Fibroblast of lung (primary cell): ENCODE results near the gene SLC23A2. TPM values are rescaled to one million over a fixed set of nuclear protein-coding genes. Genes with fewer than 3 reads are reported as not detected.

Experiments used
- DNase-seq, 2 donors: peaks; one replicate each; pipeline versions ENCODE4 v3.0.0 to v3.0.0-alpha.2; 2010; ENCODE audit warnings: low read depth in 2 of 2
- H2AFZ ChIP-seq: 2 replicates; pipeline ENCODE4 v1.5.1; 2012; ENCODE audit warnings: low read length, control low read depth, inconsistent platforms
- H3K27ac ChIP-seq: 2 replicates; pipeline ENCODE4 v1.5.1; 2011; ENCODE audit warnings: low read length, control low read depth; ENCODE audit not compliant: insufficient read depth
- H3K27me3 ChIP-seq: 2 replicates; pipeline ENCODE4 v1.5.1; 2011; ENCODE audit warnings: mild to moderate bottlenecking, low read length; ENCODE audit not compliant: control insufficient read depth, insufficient read depth
- H3K36me3 ChIP-seq: 2 replicates; pipeline ENCODE4 v1.5.1; 2011; ENCODE audit warnings: low read length; ENCODE audit not compliant: control insufficient read depth, insufficient read depth
- H3K4me1 ChIP-seq: 2 replicates; pipeline ENCODE4 v1.5.1; 2011; ENCODE audit warnings: low read length; ENCODE audit not compliant: control insufficient read depth, insufficient read depth; ENCODE audit errors: extremely low read depth
- H3K4me2 ChIP-seq: 2 replicates; pipeline ENCODE4 v1.5.1; 2011; ENCODE audit warnings: low read length, control low read depth; ENCODE audit not compliant: insufficient read depth; ENCODE audit errors: extremely low read depth
- H3K4me3 ChIP-seq, 4 experiments: fragments of 200-600 bp in 1 of 4; sonication (generic) in 1 of 4; replicated peaks in 1 of 4; 2 replicates each; pipeline ENCODE4 v1.5.1; 2011 to 2016; ENCODE audit warnings: low read length in 4 of 4, low read depth in 3 of 4, mild to moderate bottlenecking in 3 of 4, control low read depth in 2 of 4, inconsistent platforms in 1 of 4, mixed read lengths in 1 of 4; ENCODE audit not compliant: insufficient read depth in 1 of 4; ENCODE audit errors: control extremely low read depth in 1 of 4
- H3K79me2 ChIP-seq: 2 replicates; pipeline ENCODE4 v1.5.1; 2012; ENCODE audit warnings: mild to moderate bottlenecking, low read length, inconsistent platforms; ENCODE audit not compliant: control insufficient read depth, insufficient read depth
- H3K9ac ChIP-seq: 2 replicates; pipeline ENCODE4 v1.5.1; 2011; ENCODE audit warnings: mild to moderate bottlenecking, low read length, control low read depth; ENCODE audit not compliant: insufficient read depth
- H3K9me3 ChIP-seq: 2 replicates; pipeline ENCODE4 v1.5.1; 2012; ENCODE audit warnings: low read depth, low read length; ENCODE audit not compliant: control insufficient read depth, insufficient read depth
- H4K20me1 ChIP-seq: 2 replicates; pipeline ENCODE4 v1.5.1; 2011; ENCODE audit warnings: low read length; ENCODE audit not compliant: control insufficient read depth, insufficient read depth; ENCODE audit errors: extremely low read depth
- CTCF ChIP-seq, 2 donors: IDR thresholded peaks in 1 of 2; conservative IDR thresholded peaks in 1 of 2; 1 replicate in 1 of 2; 2 replicates in 1 of 2; pipeline ENCODE4 v1.5.1; 2011 to 2012; ENCODE audit warnings: low read length in 2 of 2, control low read depth in 1 of 2, inconsistent platforms in 1 of 2, low read depth in 1 of 2, mild to moderate bottlenecking in 1 of 2
- EZH2 ChIP-seq: IDR thresholded peaks from 2 replicates; pipeline ENCODE4 v1.5.1; 2012; ENCODE audit warnings: low read length, control low read depth, mild to moderate bottlenecking; ENCODE audit errors: missing control alignments
- polyA plus RNA-seq, 2 donors: library from polyadenylated mRNA; depleted of rRNA in 1 of 2; stranded (reverse) in 1 of 2; unstranded in 1 of 2; fragments of >200 nt; gene quantifications; 2 replicates each; pipeline ENCODE4 v1.2.1, GENCODE V29; 2011 to 2012; ENCODE audit warnings: missing spikeins in 1 of 2
- total RNA-seq: library from RNA; depleted of rRNA; stranded (reverse); fragments of >200 nt; gene quantifications from 2 replicates; pipeline ENCODE4 v1.2.1, GENCODE V29; 2014

Gene SLC23A2
- total and polyA plus RNA-seq, 2 donors (not counting 1 experiment from before 2014, with no cell fraction given), result 12.1 to 17.5 TPM

DNA sequence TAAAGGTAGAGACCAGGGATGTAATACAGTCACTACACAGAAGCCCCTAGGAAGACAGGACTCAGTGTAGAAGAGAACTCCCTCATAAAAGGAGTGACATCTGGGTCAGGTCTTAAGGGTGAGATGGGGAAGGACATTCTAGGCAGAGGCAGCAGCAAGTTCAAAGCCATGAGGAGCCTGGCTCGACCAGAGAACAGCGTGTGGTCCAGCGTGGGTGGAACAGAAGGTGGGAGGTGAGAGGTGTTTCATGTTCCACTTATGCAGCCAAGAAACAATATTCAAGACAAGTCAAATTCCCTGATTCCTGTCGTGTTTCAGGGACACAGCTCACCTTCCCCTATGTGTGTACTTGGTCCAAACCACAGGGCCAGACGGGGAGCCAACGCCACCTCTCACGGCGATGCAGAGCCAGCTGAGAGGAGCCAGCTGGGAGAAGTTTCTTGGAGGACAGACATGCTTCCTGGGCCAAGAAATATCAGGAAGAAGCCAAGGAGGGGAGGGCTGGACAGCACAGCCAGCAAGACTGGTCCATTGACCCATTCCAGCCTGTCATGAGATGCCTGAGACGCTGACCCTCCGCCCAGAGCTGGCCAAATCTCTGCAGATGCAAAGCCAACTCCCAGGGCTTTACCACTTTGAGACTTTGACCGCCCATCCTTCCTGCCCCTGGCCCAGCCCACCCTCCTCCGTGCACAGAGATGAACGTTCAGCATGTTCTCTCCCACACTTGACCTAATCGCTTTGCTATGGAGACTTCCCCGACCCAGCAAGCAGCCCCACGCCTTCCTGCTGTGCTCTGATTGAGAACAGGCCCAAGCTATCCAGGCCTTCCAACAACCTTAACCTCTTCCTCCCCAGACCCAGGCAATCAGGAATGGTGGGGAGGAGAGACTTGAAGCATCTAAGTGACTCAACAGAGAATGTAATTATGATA is 165.8 kb downstream of the SLC23A2 start:
- no peaks in the 10 kb centered on the region for H4K20me1 ChIP-seq
- no peak overlapping the region for H3K9ac ChIP-seq
- H3K9me3 ChIP-seq, result no peaks in the 10 kb centered on the region
- no peaks in the 10 kb centered on the region for H3K79me2 ChIP-seq
- peak; percentile 51 to 58 for DNase-seq
- H3K4me2 ChIP-seq, result no peak overlapping the region
- no peak for TF ChIP-seq CTCF (conservative IDR thresholded peaks at IDR 0.05 in 1 of 2, IDR thresholded peaks at IDR 0.05 in 1 of 2; ENCODE audit: low read depth in 1 of 2, low read length in 2 of 2)
- no peak for TF ChIP-seq EZH2
- H3K4me1 ChIP-seq, result no peaks in the 10 kb centered on the region
- no peak overlapping the region for H2AFZ ChIP-seq
- no peak overlapping the region for H3K27ac ChIP-seq
- H3K36me3 ChIP-seq, result no peaks in the 10 kb centered on the region
- H3K27me3 ChIP-seq, result peaks cover 6% of the 10 kb centered on the region
- no peak overlapping the region for H3K4me3 ChIP-seq

GRCh38 chr20:4833074-4833728 is 168.1 kb downstream of the SLC23A2 start:
- no peak overlapping the region for H3K9ac ChIP-seq
- no peaks in the 10 kb centered on the region for H4K20me1 ChIP-seq
- H3K4me3 ChIP-seq, result no peak overlapping the region
- H3K27me3 ChIP-seq, result peaks cover 7% of the 10 kb centered on the region
- H3K4me1 ChIP-seq, result no peaks in the 10 kb centered on the region
- no peaks in the 10 kb centered on the region for H3K36me3 ChIP-seq
- TF ChIP-seq EZH2, result no peak
- no peak for TF ChIP-seq CTCF (conservative IDR thresholded peaks at IDR 0.05 in 1 of 2, IDR thresholded peaks at IDR 0.05 in 1 of 2; ENCODE audit: low read depth in 1 of 2, low read length in 2 of 2)
- H3K27ac ChIP-seq, result no peak overlapping the region
- H3K79me2 ChIP-seq, result no peaks in the 10 kb centered on the region
- no peak overlapping the region for H2AFZ ChIP-seq
- no peaks in the 10 kb centered on the region for H3K9me3 ChIP-seq
- H3K4me2 ChIP-seq, result no peak overlapping the region
- no peak for DNase-seq

- no peak overlapping the region for H3K4me2 ChIP-seq
- H3K36me3 ChIP-seq, result no peaks in the 10 kb centered on the region
These were observed 168.8 kb downstream of the SLC23A2 start for GRCh38 chr20:4832469-4832868.

More at GRCh38 chr20:4832469-4832868, 168.8 kb downstream of the SLC23A2 start:
- Histone ChIP-seq H3K9ac (no peak overlapping the region), H3K27ac (no peak overlapping the region), H2AFZ (no peak overlapping the region), H3K4me3 (no peak overlapping the region), H3K27me3 (peaks cover 5% of the 10 kb centered on the region), H4K20me1 (no peaks in the 10 kb centered on the region), H3K9me3 (no peaks in the 10 kb centered on the region), H3K4me1 (no peaks in the 10 kb centered on the region), H3K79me2 (no peaks in the 10 kb centered on the region)
- TF ChIP-seq EZH2 (no peak), CTCF (conservative IDR thresholded peaks at IDR 0.05 in 1 of 2, IDR thresholded peaks at IDR 0.05 in 1 of 2; ENCODE audit: low read depth in 1 of 2, low read length in 2 of 2) (no peak)
- DNase-seq, result no peak
